Ovary (tissue), 9 donors: ENCODE data around the gene GPR37. TPM values are rescaled to one million over a fixed set of nuclear protein-coding genes. Genes with fewer than 3 reads are reported as not detected.

Source experiments
- DNase-seq, 5 donors: peaks; one replicate each; pipeline ENCODE4 v3.0.0-alpha.2; 2019 to 2020
- H3K27ac ChIP-seq, 2 donors: fragments of 200-600 bp; one replicate each; pipeline versions ENCODE4 v1.5.1 to v1.8.0; 2019 to 2022
- H3K27me3 ChIP-seq: fragments of 200-600 bp; one replicate; pipeline ENCODE4 v1.8.0; 2022
- H3K36me3 ChIP-seq: fragments of 200-600 bp; sonication (generic); one replicate; pipeline ENCODE4 v1.5.1; 2019
- H3K4me1 ChIP-seq: one replicate; pipeline ENCODE4 v1.8.1; 2013; ENCODE audit warnings: mild to moderate bottlenecking, moderate library complexity; ENCODE audit not compliant: insufficient read depth
- H3K4me3 ChIP-seq: fragments of 200-600 bp; sonication (generic); one replicate; pipeline ENCODE4 v1.5.1; 2017
- H3K9me3 ChIP-seq, 2 donors: fragments of 200-600 bp in 1 of 2; sonication (generic) in 1 of 2; one replicate each; pipeline versions ENCODE4 v1.5.1 to v1.8.1; 2013 to 2019; ENCODE audit warnings: mild to moderate bottlenecking in 1 of 2, moderate library complexity in 1 of 2
- CTCF ChIP-seq, 3 donors: fragments of 450-650 bp in 2 of 3; fragments of 200-600 bp in 1 of 3; IDR thresholded peaks; one replicate each; pipeline versions ENCODE4 v1.5.1 to v1.8.0; 2016 to 2022; ENCODE audit warnings: antibody characterized with exemption in 3 of 3, mild to moderate bottlenecking in 1 of 3
- EP300 ChIP-seq: sonication (generic); formaldehyde crosslinking; IDR thresholded peaks from one replicate; pipeline ENCODE4 v1.6.1; 2017; ENCODE audit warnings: antibody characterized with exemption
- POLR2A ChIP-seq: fragments of 450-650 bp; IDR thresholded peaks from one replicate; pipeline ENCODE4 v1.6.1; 2017; ENCODE audit warnings: antibody characterized with exemption, mild to moderate bottlenecking, moderate library complexity
- WGBS, 3 donors: extraction: QIAGEN DNeasy Blood & Tissue Kit in 1 of 3; methylation state at CpG; one replicate each; pipeline versions ENCODE4 v1.1.5 to v1.1.7; 2013 to 2017; 5-methylcytosine and 5-hydroxymethylcytosine counted together
- intact Hi-C, 4 donors: fragments of 100-400 bp; cut with DNase I; formaldehyde crosslinking; loops; one replicate each; pipeline versions ENCODE4 v1.11.0 to v1.15.1; 2022 to 2023
- polyA plus RNA-seq, 2 donors: library from polyadenylated mRNA; stranded (reverse); fragments of 200-250 nt in 1 of 2; fragments of 350-450 nt in 1 of 2; fragmentation: Illumina TruSeq in 1 of 2; extraction: RNeasy Lipid Tissue Mini Kit (QIAGEN cat#74804) in 1 of 2; gene quantifications; one replicate each; pipeline ENCODE4 v1.2.3, GENCODE V29; 2013 to 2014
- total RNA-seq, 7 donors: library from RNA; depleted of rRNA in 2 of 7; stranded (reverse); fragments of >200 nt in 2 of 7; fragmentation: NEBNext Ultra II Directional in 3 of 7; extraction: Animal tissue kit (Norgen Biotek cat#: 25700) in 3 of 7; gene quantifications; one replicate each; pipeline versions ENCODE4 v1.1.0 to v1.2.4, GENCODE V29; 2016 to 2023
- donor health status: DM: no; HTN: no; CAD: no; lungs with moderate emphysema.
- donor health status: DM: no; HTN: no; CAD: no.
- donor health status: Bipolar disorder and iron deficiency.
- donor health status: DM: yes; HTN: yes; CAD: no.
- donor health status: DM: no; HTN: no; CAD: no.
- donor health status: DM: yes; HTN: yes; CAD: no.

GPR37 gene
- total and polyA plus RNA-seq, 9 donors = 0.08 to 2.1 (median 0.22) TPM; not detected in 1

DNA sequence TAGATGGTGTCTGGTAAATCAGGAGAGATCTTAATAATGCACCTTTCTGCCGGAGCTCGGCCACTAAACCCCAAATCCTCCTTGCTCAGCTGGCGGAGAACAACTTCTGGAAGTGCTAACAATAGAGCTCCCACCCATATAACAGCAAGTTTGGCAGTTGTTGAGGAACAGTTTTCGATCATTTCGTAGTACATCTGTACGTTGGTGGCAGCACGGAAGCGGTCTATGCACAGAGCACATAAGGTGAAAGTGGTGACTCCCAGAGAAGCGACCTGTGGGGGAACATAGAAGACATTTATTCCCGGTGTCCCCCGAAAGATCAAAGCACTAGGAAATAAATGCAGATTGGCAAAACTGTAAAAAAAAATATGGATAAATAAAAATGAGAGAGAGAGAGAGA is 18.5 kb downstream of the GPR37 start:
- H3K4me3 ChIP-seq = no peak overlapping the region
- 93 to 97% (median 94%) methylated on average over 11 of the region's 11 CpGs for WGBS, 3 donors
- DNase-seq = no peak
- H3K27me3 ChIP-seq = no peaks in the 10 kb centered on the region
- intact Hi-C loops = no loop called here
- H3K4me1 ChIP-seq = no peaks in the 10 kb centered on the region
- no peaks in the 10 kb centered on the region for H3K36me3 ChIP-seq
- H3K9me3 ChIP-seq = no peaks in the 10 kb centered on the region
- no peak for TF ChIP-seq POLR2A
- TF ChIP-seq EP300 = no peak
- no peak for TF ChIP-seq CTCF (IDR thresholded peaks at IDR 0.05)
- no peak overlapping the region for H3K27ac ChIP-seq

DNA sequence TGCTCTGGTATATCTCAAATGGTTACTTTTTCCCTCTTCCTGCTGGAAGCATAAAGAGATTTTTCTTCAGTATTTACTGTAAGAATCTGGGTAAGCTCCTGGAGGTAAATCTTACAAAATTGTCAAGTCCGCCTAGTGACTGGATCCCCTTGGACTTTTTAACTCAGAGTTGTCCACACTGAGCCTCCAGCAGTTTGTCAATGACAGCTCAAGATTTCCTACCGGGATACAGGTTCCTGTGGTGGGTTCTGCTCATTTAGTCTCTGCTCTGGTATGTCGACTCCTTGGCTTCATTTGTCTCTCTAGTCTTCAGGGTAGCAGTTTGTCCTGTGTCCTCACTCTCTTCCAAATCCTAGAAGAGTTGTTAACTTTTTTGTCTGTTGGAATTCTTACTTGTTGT is 27.0 kb downstream of the GPR37 start:
- no peak overlapping the region for H3K27ac ChIP-seq
- no peaks in the 10 kb centered on the region for H3K9me3 ChIP-seq
- DNase-seq = no peak
- no peaks in the 10 kb centered on the region for H3K36me3 ChIP-seq
- intact Hi-C loops = no loop called here
- no peak overlapping the region for H3K4me3 ChIP-seq
- 58 to 74% (median 72%) methylated on average over 3 of the region's 3 CpGs for WGBS, 3 donors
- no peaks in the 10 kb centered on the region for H3K4me1 ChIP-seq
- TF ChIP-seq EP300 (no peak), CTCF (IDR thresholded peaks at IDR 0.05) (no peak), POLR2A (no peak)
- H3K27me3 ChIP-seq = no peaks in the 10 kb centered on the region

DNA sequence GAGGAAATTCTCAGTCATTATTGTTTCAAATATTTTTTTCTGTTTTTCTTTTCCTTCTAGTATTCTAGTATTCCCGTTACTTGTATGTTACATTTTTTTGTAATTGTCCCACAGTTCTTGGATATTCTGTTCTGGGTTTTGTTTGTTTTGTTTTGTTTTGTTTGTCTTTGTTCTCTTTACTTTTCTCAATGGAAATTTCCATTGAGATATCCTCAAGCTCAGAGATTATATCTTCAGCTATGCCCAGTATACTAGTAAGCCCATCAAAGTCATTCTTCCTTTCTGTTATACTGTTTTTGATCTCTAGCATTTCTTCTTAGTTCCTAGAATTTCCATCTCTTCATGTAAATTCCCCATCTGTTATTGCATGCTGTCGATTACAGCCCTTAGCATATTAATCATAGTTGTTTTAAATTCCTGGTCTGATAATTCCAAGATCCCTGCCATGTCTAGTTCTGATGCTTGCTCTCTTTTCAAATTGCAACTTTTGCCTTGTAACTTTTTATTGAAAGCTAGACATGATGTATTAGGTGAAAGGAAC is 27.8 kb downstream of the GPR37 start:
- WGBS, 3 donors = 84 to 89% (median 89%) methylated on average over 2 of the region's 2 CpGs
- DNase-seq = no peak
- no peaks in the 10 kb centered on the region for H3K4me1 ChIP-seq
- no peak overlapping the region for H3K27ac ChIP-seq
- intact Hi-C loops = no loop called here
- TF ChIP-seq POLR2A (no peak), CTCF (IDR thresholded peaks at IDR 0.05) (no peak), EP300 (no peak)
- no peaks in the 10 kb centered on the region for H3K9me3 ChIP-seq
- no peaks in the 10 kb centered on the region for H3K36me3 ChIP-seq
- no peak overlapping the region for H3K4me3 ChIP-seq
- H3K27me3 ChIP-seq = no peaks in the 10 kb centered on the region

DNA sequence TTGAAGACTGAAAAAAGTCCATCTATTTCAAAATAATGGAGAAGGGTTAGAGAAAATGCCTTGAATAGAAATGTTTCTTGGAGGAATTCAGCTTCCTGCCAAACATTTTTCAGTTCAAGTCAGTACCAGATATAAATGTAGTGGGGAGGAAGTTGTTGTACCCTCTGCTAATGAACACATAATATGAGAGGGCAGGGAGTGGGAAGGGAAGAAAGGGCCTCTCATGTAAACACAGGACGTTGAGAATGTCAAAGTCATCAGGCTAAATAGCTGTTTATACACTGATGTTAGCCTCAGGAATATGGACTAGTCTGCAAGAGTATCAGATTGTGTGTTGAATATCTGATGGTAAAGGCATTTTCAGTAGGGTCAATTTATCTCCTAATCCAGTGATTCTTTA is 37.0 kb downstream of the GPR37 start:
- 0% methylated on average over 1 of the region's 1 CpG for WGBS, 3 donors
- Histone ChIP-seq H3K27me3 (no peaks in the 10 kb centered on the region), H3K4me1 (no peaks in the 10 kb centered on the region), H3K36me3 (no peaks in the 10 kb centered on the region), H3K27ac (no peak overlapping the region), H3K9me3 (no peaks in the 10 kb centered on the region), H3K4me3 (no peak overlapping the region)
- intact Hi-C loops = no loop called here
- TF ChIP-seq EP300 = no peak
- no peak for TF ChIP-seq CTCF (IDR thresholded peaks at IDR 0.05)
- TF ChIP-seq POLR2A = no peak
- DNase-seq = no peak
